ENCODE measurements around the gene SLC22A1. TPM values are rescaled to one million over a fixed set of nuclear protein-coding genes. Genes with fewer than 3 reads are reported as not detected.

The SLC22A1 gene
- total RNA-seq, 2 donors from 2014 or later: 0.74 to 2.3 TPM

GRCh38 chr6:160194808-160195207 is 73.2 kb downstream of the SLC22A1 start:
- no peak for DNase-seq
- Histone ChIP-seq H3K9ac (ENCODE audit: low read depth in 2 of 2, low read length in 2 of 2) (no peak overlapping the region), H3K36me3 (no peaks in the 10 kb centered on the region), H3K4me1 (no peaks in the 10 kb centered on the region), H3K27me3 (no peaks in the 10 kb centered on the region), H3K9me3 (no peaks in the 10 kb centered on the region), H3K4me3 (no peak overlapping the region), H3K27ac (no peak overlapping the region)
- no peak for TF ChIP-seq CTCF (IDR thresholded peaks at IDR 0.05)
- intact Hi-C loops (cut with DNase I): no loop called here

- Histone ChIP-seq H3K27ac (no peak overlapping the region), H3K4me3 (no peak overlapping the region)
- intact Hi-C loops (cut with DNase I): no loop called here
Measured at GRCh38 chr6:160197662-160198061, 76.0 kb downstream of the SLC22A1 start.

DNA sequence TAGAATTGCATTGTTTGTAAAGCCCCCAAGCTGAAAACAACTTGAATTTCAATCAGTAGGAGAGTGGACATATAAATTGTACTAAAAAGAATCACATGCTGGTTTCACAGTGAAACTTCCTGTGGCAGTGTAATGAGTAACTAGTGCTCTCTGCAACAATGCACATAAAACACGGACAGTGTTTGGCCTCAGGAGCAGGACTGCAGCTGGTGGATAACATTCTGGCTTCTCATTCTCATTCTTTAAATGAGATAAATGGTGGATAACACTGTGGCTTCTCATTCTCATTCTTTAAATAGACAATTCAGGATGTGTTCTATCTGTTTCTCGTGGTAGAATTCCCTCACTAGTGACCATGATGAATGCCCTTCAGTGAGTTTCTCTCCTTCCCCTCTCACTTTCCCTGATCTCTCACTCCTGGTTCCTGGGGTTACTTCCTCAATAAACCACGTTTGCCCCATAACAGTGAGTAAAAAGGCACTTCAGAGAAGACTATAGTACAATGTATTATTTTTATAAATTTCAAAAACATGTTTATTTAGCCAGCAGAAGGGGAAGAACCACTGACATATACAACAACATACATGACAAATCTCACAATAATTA is 77.1 kb downstream of the SLC22A1 start:
- Histone ChIP-seq H3K27ac (peak overlapping the region; percentile 79), H3K36me3 (no peaks in the 10 kb centered on the region), H3K4me1 (no peaks in the 10 kb centered on the region), H3K9ac (ENCODE audit: low read depth in 2 of 2, low read length in 2 of 2) (no peak overlapping the region), H3K27me3 (no peaks in the 10 kb centered on the region), H3K4me3 (no peak overlapping the region), H3K9me3 (no peaks in the 10 kb centered on the region)
- TF ChIP-seq CTCF (IDR thresholded peaks at IDR 0.05): no peak
- intact Hi-C loops (cut with DNase I): no loop called here
- peak; percentile 50 for DNase-seq

More at GRCh38 chr6:160197662-160198061, 76.0 kb downstream of the SLC22A1 start:
- Histone ChIP-seq H3K9ac (ENCODE audit: low read depth in 2 of 2, low read length in 2 of 2) (no peak overlapping the region), H3K36me3 (no peaks in the 10 kb centered on the region), H3K9me3 (no peaks in the 10 kb centered on the region), H3K4me1 (no peaks in the 10 kb centered on the region), H3K27me3 (no peaks in the 10 kb centered on the region)
- no peak for DNase-seq
- TF ChIP-seq CTCF (IDR thresholded peaks at IDR 0.05): no peak

DNA sequence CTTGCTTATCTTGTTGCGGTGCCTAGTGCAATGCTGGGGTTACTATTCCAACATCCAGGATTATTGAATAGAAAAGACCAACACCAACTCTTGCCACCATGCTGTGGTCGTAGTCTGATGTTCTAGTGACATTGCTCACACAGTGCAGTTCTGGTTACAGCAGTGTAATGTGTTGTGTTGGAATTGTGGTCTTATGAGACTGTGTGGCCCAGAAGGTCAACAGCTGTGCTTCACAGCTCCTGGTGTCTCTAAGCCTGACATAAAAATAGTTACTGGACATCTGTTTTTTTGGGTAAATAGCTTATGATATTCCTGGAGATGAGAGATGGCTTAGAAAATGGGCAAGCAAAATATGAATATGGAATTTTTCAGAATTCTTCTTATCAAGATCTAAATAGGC is 79.4 kb downstream of the SLC22A1 start:
- Histone ChIP-seq H3K36me3 (no peaks in the 10 kb centered on the region), H3K27ac (no peak overlapping the region), H3K27me3 (no peaks in the 10 kb centered on the region), H3K9ac (ENCODE audit: low read depth in 2 of 2, low read length in 2 of 2) (no peak overlapping the region), H3K9me3 (no peaks in the 10 kb centered on the region), H3K4me3 (no peak overlapping the region), H3K4me1 (no peaks in the 10 kb centered on the region)
- intact Hi-C loops (cut with DNase I): no loop called here
- no peak for DNase-seq
- TF ChIP-seq CTCF (IDR thresholded peaks at IDR 0.05): no peak

GRCh38 chr6:160202411-160202810 is 80.8 kb downstream of the SLC22A1 start:
- H3K27me3 ChIP-seq: no peaks in the 10 kb centered on the region
- H3K36me3 ChIP-seq: no peaks in the 10 kb centered on the region
- DNase-seq: no peak
- H3K9ac ChIP-seq (ENCODE audit: low read depth in 2 of 2, low read length in 2 of 2): no peak overlapping the region
- H3K27ac ChIP-seq: no peak overlapping the region
- intact Hi-C loops (cut with DNase I): no loop called here
- no peak overlapping the region for H3K4me3 ChIP-seq
- H3K9me3 ChIP-seq: no peaks in the 10 kb centered on the region
- H3K4me1 ChIP-seq: no peaks in the 10 kb centered on the region
- no peak for TF ChIP-seq CTCF (IDR thresholded peaks at IDR 0.05)

All from colonic mucosa (tissue), 4 donors.